Measurements from ENCODE around the gene ARL17A.
"Not testable (repeated sequence)": the region's sequence is repeated elsewhere in the genome, so short reads cannot be mapped to it uniquely, and the experiment has no call there.

DNA sequence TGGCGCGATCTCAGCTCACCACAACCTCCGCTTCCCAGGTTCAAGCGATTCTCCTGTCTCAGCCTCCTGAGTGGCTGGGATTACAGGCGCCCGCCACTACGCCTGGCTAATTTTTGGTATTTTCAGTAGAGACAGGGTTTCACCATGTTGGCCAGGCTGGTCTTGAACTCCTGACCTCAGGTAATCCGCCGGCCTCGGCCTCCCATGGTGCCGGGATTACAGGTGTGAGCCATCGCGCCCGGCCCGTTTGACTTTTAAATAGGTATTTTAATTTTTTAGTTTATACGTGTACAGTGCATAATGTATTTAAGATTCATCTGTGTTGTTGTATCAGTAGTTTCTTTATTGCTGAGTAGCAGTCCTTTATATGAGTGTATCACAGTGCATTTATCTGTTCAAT, 87.5 kb downstream of the ARL17A start:
- TF ChIP-seq, protein P1, sequence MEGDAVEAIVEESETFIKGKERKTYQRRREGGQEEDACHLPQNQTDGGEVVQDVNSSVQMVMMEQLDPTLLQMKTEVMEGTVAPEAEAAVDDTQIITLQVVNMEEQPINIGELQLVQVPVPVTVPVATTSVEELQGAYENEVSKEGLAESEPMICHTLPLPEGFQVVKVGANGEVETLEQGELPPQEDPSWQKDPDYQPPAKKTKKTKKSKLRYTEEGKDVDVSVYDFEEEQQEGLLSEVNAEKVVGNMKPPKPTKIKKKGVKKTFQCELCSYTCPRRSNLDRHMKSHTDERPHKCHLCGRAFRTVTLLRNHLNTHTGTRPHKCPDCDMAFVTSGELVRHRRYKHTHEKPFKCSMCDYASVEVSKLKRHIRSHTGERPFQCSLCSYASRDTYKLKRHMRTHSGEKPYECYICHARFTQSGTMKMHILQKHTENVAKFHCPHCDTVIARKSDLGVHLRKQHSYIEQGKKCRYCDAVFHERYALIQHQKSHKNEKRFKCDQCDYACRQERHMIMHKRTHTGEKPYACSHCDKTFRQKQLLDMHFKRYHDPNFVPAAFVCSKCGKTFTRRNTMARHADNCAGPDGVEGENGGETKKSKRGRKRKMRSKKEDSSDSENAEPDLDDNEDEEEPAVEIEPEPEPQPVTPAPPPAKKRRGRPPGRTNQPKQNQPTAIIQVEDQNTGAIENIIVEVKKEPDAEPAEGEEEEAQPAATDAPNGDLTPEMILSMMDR (IDR thresholded peaks at IDR 0.05): not testable (repeated sequence)
- TF ChIP-seq ZFX (IDR thresholded peaks at IDR 0.05; ENCODE audit: borderline replicate concordance): not testable (repeated sequence)
